K562 (cell line): ENCODE data around the gene PMFBP1. TPM values are rescaled to one million over a fixed set of nuclear protein-coding genes. Genes with fewer than 3 reads are reported as not detected.

Experiments
- ATF3 ChIP-seq, 2 experiments: fragments of 450-650 bp in 1 of 2; sonication (generic) in 1 of 2; formaldehyde crosslinking in 1 of 2; IDR thresholded peaks in 1 of 2; conservative IDR thresholded peaks in 1 of 2; 2 replicates each; pipeline versions ENCODE4 v1.6.1 to v1.8.1; 2016 to 2023; ENCODE audit warnings: mild to moderate bottlenecking in 2 of 2, moderate library complexity in 2 of 2, inconsistent platforms in 1 of 2, missing genetic modification reagents in 1 of 2
- CBFB ChIP-seq: sonication (generic); formaldehyde crosslinking; IDR thresholded peaks from 2 replicates; pipeline ENCODE4 v1.4.0; 2020; ENCODE audit warnings: mild to moderate bottlenecking, missing genetic modification reagents
- CBX2 ChIP-seq: fragments of 200-600 bp; sonication (generic); IDR thresholded peaks from one replicate; pipeline ENCODE4 v1.6.1; 2012; ENCODE audit warnings: mild to moderate bottlenecking, low read length, inconsistent platforms; ENCODE audit not compliant: insufficient read depth, poor library complexity, severe bottlenecking
- CCNT2 ChIP-seq: IDR thresholded peaks from 2 replicates; pipeline ENCODE4 v1.6.1; 2011; ENCODE audit warnings: borderline replicate concordance, low read depth, mild to moderate bottlenecking, moderate library complexity, mixed read lengths, low read length; ENCODE audit not compliant: insufficient read length; ENCODE audit errors: extremely low read depth
- GATAD2A ChIP-seq: fragments of 450-650 bp; IDR thresholded peaks from 2 replicates; pipeline ENCODE4 v1.6.1; 2017
- GMEB1 ChIP-seq: fragments of 250-450 bp; sonication (Bioruptor Pico); IDR thresholded peaks from 2 replicates; pipeline ENCODE4 v1.4.0; 2020; ENCODE audit warnings: mild to moderate bottlenecking
- HDAC3 ChIP-seq: fragments of 450-650 bp; IDR thresholded peaks from 2 replicates; pipeline ENCODE4 v1.6.1; 2018; ENCODE audit warnings: borderline replicate concordance, mild to moderate bottlenecking, moderate library complexity; ENCODE audit not compliant: partially characterized antibody
- HDGF ChIP-seq: fragments of 450-650 bp; IDR thresholded peaks from 2 replicates; pipeline ENCODE4 v1.6.1; 2016
- MCM3 ChIP-seq: fragments of 450-650 bp; IDR thresholded peaks from 2 replicates; pipeline ENCODE4 v1.6.1; 2016
- NCOA1 ChIP-seq: fragments of 450-650 bp; IDR thresholded peaks from 2 replicates; pipeline ENCODE4 v1.6.1; 2016; ENCODE audit warnings: low read depth
- NCOR1 ChIP-seq: fragments of 450-650 bp; IDR thresholded peaks from 2 replicates; pipeline ENCODE4 v1.6.1; 2016; ENCODE audit warnings: mild to moderate bottlenecking, moderate library complexity
- NELFE ChIP-seq: IDR thresholded peaks from 2 replicates; pipeline ENCODE4 v1.6.1; 2011; ENCODE audit warnings: mild to moderate bottlenecking; ENCODE audit not compliant: insufficient read depth, insufficient read length
- PML ChIP-seq: IDR thresholded peaks from 2 replicates; pipeline ENCODE4 v1.6.1; 2012; ENCODE audit warnings: low read length, inconsistent platforms
- RBM39 ChIP-seq: fragments of 200-400 bp; formaldehyde crosslinking; optimal IDR thresholded peaks from 2 replicates; pipeline ENCODE3; 2018; ENCODE audit warnings: low read depth, low read length
- SIN3B ChIP-seq: fragments of 450-650 bp; IDR thresholded peaks from 2 replicates; pipeline ENCODE4 v1.6.1; 2017; ENCODE audit warnings: low read depth, mild to moderate bottlenecking, moderate library complexity
- SRF ChIP-seq, 2 experiments: fragments of 250-450, 450-650 bp in 1 of 2; sonication (Bioruptor Pico) in 1 of 2; sonication (generic) in 1 of 2; formaldehyde crosslinking; IDR thresholded peaks; 2 replicates each; pipeline versions ENCODE4 v1.5.0 to v1.5.1; 2020 to 2022; ENCODE audit warnings: mild to moderate bottlenecking in 1 of 2, missing genetic modification reagents in 1 of 2
- SRSF7 ChIP-seq: fragments of 200-400 bp; formaldehyde crosslinking; optimal IDR thresholded peaks from 2 replicates; pipeline ENCODE3; 2017; ENCODE audit warnings: mild to moderate bottlenecking, low read depth, low read length
- SUPT5H ChIP-seq: fragments of 450-650 bp; IDR thresholded peaks from 2 replicates; pipeline ENCODE4 v1.6.1; 2016
- ZNF121 ChIP-seq: sonication (generic); formaldehyde crosslinking; conservative IDR thresholded peaks from 2 replicates; pipeline ENCODE4 v1.8.0; 2022; ENCODE audit warnings: missing genetic modification reagents
- ZNF384 ChIP-seq: IDR thresholded peaks from 2 replicates; pipeline ENCODE4 v1.6.1; 2012; ENCODE audit warnings: low read depth, low read length, improper control_type of control experiment
- ZSCAN32 ChIP-seq: fragments of 450-650 bp; formaldehyde crosslinking; IDR thresholded peaks from 2 replicates; pipeline ENCODE4 v1.4.0; 2020; ENCODE audit warnings: mild to moderate bottlenecking, moderate library complexity
- polyA plus RNA-seq, 8 experiments: library from polyadenylated mRNA; depleted of rRNA in 4 of 8; stranded (reverse) in 5 of 8; unstranded in 3 of 8; fragments of >200 nt; fragmentation: Nextera tagmentation in 2 of 8; fragmentation: Illumina TruSeq in 1 of 8; extraction: Ambion mirVana in 2 of 8; extraction: Trizol in 1 of 8; gene quantifications; 2 replicates each; pipeline versions ENCODE4 v1.2.1 to v1.2.3, GENCODE V29; 2011 to 2014; ENCODE audit warnings: inconsistent platforms in 1 of 8, missing spikeins in 1 of 8
- total RNA-seq, 7 experiments: library from RNA; depleted of rRNA in 6 of 7; stranded (reverse); fragments of >200 nt in 6 of 7; fragmentation: Illumina TruSeq in 2 of 7; extraction: Trizol in 2 of 7; gene quantifications; 2 replicates each; pipeline versions ENCODE4 v1.2.1 to v1.2.3, GENCODE V29; 2011 to 2021; ENCODE audit warnings: low replicate concordance in 1 of 7
- TF ChIP-seq, protein P1 (sequence below): fragments of 200-800 bp; sonication (Bioruptor generic); IDR thresholded peaks from 2 replicates; pipeline ENCODE4 v1.6.1; 2016; ENCODE audit warnings: missing genetic modification characterization, missing compliant biosample characterization

The PMFBP1 gene
- total and polyA plus RNA-seq, 9 of the 15 experiments (the other 6 are each of a cell fraction or from before 2014, with no cell fraction given), result 0.13 to 0.91 (median 0.47) TPM

- TF ChIP-seq, protein P1, sequence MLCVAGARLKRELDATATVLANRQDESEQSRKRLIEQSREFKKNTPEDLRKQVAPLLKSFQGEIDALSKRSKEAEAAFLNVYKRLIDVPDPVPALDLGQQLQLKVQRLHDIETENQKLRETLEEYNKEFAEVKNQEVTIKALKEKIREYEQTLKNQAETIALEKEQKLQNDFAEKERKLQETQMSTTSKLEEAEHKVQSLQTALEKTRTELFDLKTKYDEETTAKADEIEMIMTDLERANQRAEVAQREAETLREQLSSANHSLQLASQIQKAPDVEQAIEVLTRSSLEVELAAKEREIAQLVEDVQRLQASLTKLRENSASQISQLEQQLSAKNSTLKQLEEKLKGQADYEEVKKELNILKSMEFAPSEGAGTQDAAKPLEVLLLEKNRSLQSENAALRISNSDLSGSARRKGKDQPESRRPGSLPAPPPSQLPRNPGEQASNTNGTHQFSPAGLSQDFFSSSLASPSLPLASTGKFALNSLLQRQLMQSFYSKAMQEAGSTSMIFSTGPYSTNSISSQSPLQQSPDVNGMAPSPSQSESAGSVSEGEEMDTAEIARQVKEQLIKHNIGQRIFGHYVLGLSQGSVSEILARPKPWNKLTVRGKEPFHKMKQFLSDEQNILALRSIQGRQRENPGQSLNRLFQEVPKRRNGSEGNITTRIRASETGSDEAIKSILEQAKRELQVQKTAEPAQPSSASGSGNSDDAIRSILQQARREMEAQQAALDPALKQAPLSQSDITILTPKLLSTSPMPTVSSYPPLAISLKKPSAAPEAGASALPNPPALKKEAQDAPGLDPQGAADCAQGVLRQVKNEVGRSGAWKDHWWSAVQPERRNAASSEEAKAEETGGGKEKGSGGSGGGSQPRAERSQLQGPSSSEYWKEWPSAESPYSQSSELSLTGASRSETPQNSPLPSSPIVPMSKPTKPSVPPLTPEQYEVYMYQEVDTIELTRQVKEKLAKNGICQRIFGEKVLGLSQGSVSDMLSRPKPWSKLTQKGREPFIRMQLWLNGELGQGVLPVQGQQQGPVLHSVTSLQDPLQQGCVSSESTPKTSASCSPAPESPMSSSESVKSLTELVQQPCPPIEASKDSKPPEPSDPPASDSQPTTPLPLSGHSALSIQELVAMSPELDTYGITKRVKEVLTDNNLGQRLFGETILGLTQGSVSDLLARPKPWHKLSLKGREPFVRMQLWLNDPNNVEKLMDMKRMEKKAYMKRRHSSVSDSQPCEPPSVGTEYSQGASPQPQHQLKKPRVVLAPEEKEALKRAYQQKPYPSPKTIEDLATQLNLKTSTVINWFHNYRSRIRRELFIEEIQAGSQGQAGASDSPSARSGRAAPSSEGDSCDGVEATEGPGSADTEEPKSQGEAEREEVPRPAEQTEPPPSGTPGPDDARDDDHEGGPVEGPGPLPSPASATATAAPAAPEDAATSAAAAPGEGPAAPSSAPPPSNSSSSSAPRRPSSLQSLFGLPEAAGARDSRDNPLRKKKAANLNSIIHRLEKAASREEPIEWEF (CRISPR knock-in tag), result no peak
- no peak for TF ChIP-seq GATAD2A
- TF ChIP-seq CBX2, result no peak
- peak; percentile 87 for TF ChIP-seq SUPT5H
- no peak for TF ChIP-seq HDGF
- no peak for TF ChIP-seq ZSCAN32 (CRISPR knock-in tag)
- TF ChIP-seq NCOR1, result no peak
- no peak for TF ChIP-seq CCNT2
- no peak for TF ChIP-seq HDAC3
- no peak for TF ChIP-seq NELFE
- TF ChIP-seq MCM3, result no peak
- TF ChIP-seq ATF3 (IDR thresholded peaks at IDR 0.05), result peak; percentile 22; the same call in 1 of the 2 replicates
- TF ChIP-seq ATF3 (CRISPR knock-in tag; conservative IDR thresholded peaks at IDR 0.05), result 0 out of 2 replicates have a peak, but pooled peaks have one; percentile 45
- no peak for TF ChIP-seq SRSF7
- no peak for TF ChIP-seq RBM39
- TF ChIP-seq ZNF121 (CRISPR knock-in tag), result no peak
- no peak for TF ChIP-seq CBFB
- TF ChIP-seq GMEB1 (CRISPR knock-in tag), result no peak
- TF ChIP-seq NCOA1, result no peak
- TF ChIP-seq SRF (CRISPR knock-in tag; IDR thresholded peaks at IDR 0.05), result no peak
- no peak for TF ChIP-seq ZNF384
- TF ChIP-seq PML, result peak; percentile 71
- peak; percentile 91 for TF ChIP-seq SIN3B
Measured at GRCh38 chr16:72093448-72094265, 78.3 kb downstream of the PMFBP1 start, which contains the start of the genes DHX38 and TXNL4B (continued).
